GM18873 (cell line): ENCODE results near the gene DNASE2B.

Source experiments
- ATAC-seq: cut with Tn5 transposase; IDR thresholded peaks from one replicate; pipeline ENCODE4 v1.9.1; 2021; ENCODE audit warnings: mild to moderate bottlenecking, moderate library complexity, moderate number of reproducible peaks; ENCODE audit not compliant: unreplicated experiment, low FRiP score

The DNASE2B gene

GRCh38 chr1:84373436-84374141, 24.7 kb upstream of the DNASE2B start:
- no peak for ATAC-seq

GRCh38 chr1:84374991-84375696, 23.1 kb upstream of the DNASE2B start:
- ATAC-seq: no peak

GRCh38 chr1:84376000-84376910, 22.0 kb upstream of the DNASE2B start:
- no peak for ATAC-seq

DNA sequence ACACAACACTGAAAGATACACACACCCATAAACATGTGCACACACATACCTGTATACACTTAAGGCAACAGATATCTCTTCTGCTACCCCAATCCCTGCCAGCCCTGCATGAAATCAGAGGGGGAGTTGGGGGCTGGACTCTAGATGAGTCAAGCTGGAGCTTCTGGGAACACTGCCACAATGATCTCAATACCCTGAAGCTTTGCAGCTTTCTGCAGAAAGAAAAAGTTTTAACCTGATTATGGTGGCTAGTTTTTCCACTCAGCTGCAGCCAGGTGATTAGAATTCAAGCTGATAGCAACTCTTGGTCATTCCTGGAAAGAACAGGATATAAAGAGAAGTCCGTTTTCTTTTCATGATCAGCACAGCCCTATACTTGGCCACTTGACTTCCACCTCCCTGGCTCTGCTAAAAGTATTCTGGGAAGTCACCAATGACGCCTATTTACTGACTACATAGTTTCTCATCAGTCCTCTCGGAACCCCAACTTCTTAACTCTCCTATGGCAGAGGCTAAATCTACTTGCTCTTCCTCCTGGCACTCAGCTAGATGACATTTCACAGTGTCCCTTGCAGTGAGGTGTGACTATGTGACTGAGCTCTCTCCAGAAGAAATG, 20.7 kb upstream of the DNASE2B start:
- no peak for ATAC-seq

- no peak for ATAC-seq
Observed at GRCh38 chr1:84379138-84379916, 19.0 kb upstream of the DNASE2B start.

- ATAC-seq: no peak
Observed at GRCh38 chr1:84379917-84380180, 18.4 kb upstream of the DNASE2B start.

DNA sequence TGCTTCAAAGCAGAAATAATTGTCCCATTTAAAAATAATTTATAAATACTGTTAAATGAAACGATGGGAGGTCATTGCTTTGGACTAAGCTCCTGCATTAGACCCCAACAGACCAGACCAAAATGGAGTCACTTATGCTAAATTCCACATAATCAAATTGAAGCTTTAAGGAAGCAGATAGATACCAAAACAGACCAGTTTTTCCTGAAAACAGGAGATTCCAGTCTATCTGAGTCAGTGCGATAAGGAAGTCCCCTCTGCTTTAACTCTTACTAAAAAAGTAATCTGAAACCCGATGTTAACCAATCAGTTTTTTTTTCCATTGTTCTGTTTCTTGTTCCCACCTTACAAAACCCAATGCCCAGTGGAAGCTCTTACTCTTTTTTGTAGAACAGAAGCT, 16.2 kb upstream of the DNASE2B start:
- no peak for ATAC-seq

- no peak for ATAC-seq
Observed at GRCh38 chr1:84385347-84385746, 12.9 kb upstream of the DNASE2B start.

DNA sequence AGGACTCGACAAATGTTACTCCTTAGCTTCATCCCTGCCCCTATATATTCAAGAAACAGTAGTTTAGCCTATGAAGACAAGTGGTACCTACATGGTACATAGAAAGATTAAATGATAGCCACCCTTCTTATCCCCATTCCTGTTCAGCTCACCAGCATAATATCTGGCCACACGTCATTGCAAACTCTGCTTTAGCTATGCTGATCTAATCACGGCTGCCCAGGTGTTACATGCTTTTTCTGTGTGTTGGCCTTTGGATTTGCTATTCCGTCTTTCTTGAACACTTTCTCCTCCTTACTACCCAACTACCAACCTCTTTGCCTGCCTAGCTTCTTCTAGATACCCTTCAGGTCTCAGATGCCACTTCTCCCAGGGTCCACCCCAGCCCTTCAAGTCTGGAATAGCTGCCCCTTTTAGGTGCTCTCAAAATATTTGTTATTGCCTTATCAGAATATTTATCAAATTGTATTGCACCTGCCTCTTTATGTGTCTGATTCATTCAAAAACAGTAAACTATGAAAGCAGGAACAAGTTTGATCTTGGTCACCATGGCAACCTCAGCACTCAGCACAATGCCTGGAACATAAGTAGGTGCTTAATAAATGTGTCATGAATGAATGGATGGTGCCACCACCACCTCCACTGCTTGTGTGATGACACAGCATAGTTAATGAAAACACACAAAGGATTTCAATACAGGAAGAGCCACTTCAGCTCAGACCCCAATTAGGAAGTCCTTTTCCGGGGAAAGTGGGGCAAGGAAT, 11.4 kb upstream of the DNASE2B start:
- no peak for ATAC-seq

GRCh38 chr1:84387480-84388163, 10.7 kb upstream of the DNASE2B start:
- no peak for ATAC-seq

GRCh38 chr1:84390226-84390625, 8.1 kb upstream of the DNASE2B start:
- no peak for ATAC-seq

DNA sequence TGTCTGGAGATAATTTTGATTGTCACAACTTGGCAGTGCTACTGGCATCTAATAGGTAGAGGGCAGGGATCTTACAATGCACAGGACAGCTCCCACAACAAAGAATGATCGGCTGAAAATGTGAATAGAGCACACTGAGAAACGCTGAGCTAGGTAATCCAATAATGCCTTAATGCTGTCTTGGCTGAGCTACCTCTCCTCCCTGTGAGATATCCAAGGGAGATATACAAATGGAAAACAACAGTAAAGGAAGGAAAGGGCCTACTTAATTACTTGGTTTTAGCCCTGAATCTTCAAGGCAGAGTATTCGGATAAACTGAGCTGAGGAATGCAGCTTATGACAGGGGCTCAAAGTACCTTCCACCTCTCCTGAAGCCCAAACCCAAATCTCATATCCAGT, 2.9 kb downstream of the DNASE2B start:
- ATAC-seq: no peak

- ATAC-seq: no peak
Observed at GRCh38 chr1:84402060-84402459, 3.8 kb downstream of the DNASE2B start.

- ATAC-seq: no peak
Observed at GRCh38 chr1:84402501-84402900, 4.2 kb downstream of the DNASE2B start.

DNA sequence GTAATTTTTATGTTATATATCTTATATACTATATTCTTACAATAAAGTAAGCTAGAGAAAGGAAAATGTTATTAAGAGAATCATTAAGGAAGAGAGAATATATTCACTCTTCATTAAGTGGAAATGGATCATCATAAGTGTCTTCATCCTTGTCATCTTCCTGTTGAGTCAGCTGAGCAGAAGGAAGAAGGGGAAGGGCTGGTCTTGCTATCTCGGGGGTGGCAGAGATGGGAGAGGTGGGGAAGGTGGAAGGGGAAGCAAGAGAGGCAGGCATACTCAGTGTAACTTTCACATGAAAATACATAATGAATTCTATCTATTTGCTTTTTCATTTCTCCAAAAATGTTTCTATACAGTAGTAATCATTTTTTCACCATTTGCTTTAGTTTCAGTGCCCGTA, 5.1 kb downstream of the DNASE2B start:
- ATAC-seq: no peak

- no peak for ATAC-seq
Observed at GRCh38 chr1:84406346-84406861, 8.1 kb downstream of the DNASE2B start.

DNA sequence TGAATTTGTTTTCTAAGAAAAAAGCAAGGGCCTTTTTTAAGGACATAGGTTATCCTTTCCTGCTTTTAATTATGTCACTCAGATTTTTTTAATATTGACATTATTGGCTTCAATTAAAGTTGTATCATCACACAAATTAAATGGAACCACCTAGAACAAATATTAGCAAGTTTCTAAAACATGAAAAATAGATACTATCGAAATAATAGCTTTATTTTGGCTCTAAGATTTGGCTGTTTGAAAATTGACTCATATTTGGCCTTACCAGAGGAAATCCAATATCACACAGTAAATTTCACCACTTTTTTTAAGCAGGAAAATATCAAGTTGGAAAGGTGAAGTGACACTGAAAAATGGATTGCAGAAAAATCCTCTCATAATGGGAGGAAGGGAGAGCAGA, 9.2 kb downstream of the DNASE2B start:
- ATAC-seq: no peak

GRCh38 chr1:84407958-84408422, 9.7 kb downstream of the DNASE2B start:
- ATAC-seq: no peak

DNA sequence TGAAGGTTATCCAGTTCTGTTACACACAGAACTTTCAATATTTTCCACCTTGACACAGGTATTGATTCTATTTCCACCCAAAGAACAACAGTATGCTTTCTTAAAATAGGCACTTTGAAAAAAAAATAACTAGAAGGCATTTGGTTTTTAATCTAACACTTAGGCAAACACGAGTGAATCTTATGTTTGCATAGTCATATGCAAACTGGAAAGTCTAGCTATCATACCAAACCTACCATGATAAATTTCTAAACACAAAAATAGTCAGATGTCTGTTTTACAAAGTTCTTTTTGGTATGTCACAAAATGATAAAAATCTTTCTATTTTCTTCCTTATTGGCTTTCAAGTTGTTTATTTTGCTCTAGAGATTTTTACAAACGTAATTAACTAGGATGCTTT, 11.6 kb downstream of the DNASE2B start:
- no peak for ATAC-seq
